ENCODE data around the gene KCNK13. TPM values are rescaled to one million over a fixed set of nuclear protein-coding genes. Genes with fewer than 3 reads are reported as not detected.
"Not testable (repeated sequence)": the region's sequence is repeated elsewhere in the genome, so short reads cannot be mapped to it uniquely, and the experiment has no call there.

KCNK13 gene
- total RNA-seq, 1 donor from 2014 or later: not detected

GRCh38 chr14:90213099-90213748 lies 151.4 kb downstream of the KCNK13 start:
- TF ChIP-seq, protein P1, sequence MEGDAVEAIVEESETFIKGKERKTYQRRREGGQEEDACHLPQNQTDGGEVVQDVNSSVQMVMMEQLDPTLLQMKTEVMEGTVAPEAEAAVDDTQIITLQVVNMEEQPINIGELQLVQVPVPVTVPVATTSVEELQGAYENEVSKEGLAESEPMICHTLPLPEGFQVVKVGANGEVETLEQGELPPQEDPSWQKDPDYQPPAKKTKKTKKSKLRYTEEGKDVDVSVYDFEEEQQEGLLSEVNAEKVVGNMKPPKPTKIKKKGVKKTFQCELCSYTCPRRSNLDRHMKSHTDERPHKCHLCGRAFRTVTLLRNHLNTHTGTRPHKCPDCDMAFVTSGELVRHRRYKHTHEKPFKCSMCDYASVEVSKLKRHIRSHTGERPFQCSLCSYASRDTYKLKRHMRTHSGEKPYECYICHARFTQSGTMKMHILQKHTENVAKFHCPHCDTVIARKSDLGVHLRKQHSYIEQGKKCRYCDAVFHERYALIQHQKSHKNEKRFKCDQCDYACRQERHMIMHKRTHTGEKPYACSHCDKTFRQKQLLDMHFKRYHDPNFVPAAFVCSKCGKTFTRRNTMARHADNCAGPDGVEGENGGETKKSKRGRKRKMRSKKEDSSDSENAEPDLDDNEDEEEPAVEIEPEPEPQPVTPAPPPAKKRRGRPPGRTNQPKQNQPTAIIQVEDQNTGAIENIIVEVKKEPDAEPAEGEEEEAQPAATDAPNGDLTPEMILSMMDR (IDR thresholded peaks at IDR 0.05; ENCODE audit: unreplicated experiment): no peak
- H3K4me1 Mint-ChIP-seq: no peaks in the 10 kb centered on the region
- DNase-seq (ENCODE audit: low spot score in 2 of 2, unreplicated experiment in 2 of 2): no peak

DNA sequence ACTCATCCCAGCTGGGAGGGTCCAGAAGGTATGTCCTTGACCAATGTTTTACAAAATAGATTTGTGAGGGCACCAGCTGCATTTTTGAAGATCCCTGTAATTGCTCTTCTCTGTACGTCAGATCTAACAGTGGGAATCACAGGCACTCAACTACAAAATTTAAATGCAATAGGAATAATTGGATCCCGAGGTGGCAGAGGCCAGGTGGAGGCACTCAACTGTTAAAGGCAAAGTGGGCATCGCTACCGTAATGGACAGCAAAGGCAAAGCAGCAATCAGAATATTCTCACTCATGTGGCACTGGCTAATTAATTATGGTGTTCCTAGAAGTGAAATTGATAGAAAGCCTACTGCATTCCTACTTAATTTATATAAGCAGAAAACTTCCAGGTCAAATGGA lies 166.7 kb downstream of the KCNK13 start:
- Mint-ChIP-seq H3K36me3 (no peaks in the 10 kb centered on the region), H3K4me3 (no peak overlapping the region), H3K27me3 (ENCODE audit: low read depth) (peaks cover 22% of the 10 kb centered on the region), H3K9me3 (peaks cover 15% of the 10 kb centered on the region), H3K27ac (no peak overlapping the region), H3K4me1 (no peaks in the 10 kb centered on the region)
- TF ChIP-seq, protein P1 (IDR thresholded peaks at IDR 0.05; ENCODE audit: unreplicated experiment): no peak
- DNase-seq (ENCODE audit: low spot score in 2 of 2, unreplicated experiment in 2 of 2): no peak

More at GRCh38 chr14:90213099-90213748, 151.4 kb downstream of the KCNK13 start:
- Mint-ChIP-seq H3K36me3 (no peaks in the 10 kb centered on the region), H3K27me3 (ENCODE audit: low read depth) (peaks cover 15% of the 10 kb centered on the region), H3K27ac (no peak overlapping the region), H3K9me3 (peaks cover 17% of the 10 kb centered on the region), H3K4me3 (no peak overlapping the region)

DNA sequence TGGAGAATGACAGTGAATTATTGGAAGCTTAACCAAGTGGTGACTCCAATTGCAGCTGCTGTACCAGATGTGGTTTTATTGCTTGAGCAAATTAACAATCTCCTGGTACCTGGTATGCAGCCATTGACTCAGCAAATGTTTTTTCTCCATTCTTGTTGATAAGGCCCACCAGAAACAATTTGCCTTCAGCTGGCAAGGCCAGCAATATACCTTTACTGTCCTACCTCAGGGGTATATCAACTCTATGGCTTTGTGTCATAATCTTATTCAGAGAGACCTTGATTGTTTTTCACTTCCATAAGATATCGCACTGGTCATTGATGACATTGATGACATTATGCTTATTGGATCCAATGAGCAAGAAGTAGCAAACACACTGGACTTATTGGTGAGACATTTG lies 168.1 kb downstream of the KCNK13 start:
- not testable (repeated sequence) for H3K4me3 Mint-ChIP-seq; DNase-seq (ENCODE audit: low spot score in 2 of 2, unreplicated experiment in 2 of 2); H3K9me3 Mint-ChIP-seq; H3K36me3 Mint-ChIP-seq; H3K27ac Mint-ChIP-seq; H3K4me1 Mint-ChIP-seq
- H3K27me3 Mint-ChIP-seq (ENCODE audit: low read depth): peaks cover 27% of the 10 kb centered on the region

Other genes starting within 250 kb of the KCNK13 start
- gene EFCAB11, start 107.3 kb upstream of the KCNK13 start, total RNA-seq: 9.9 to 14.1 TPM (median 12.2 TPM) in 3 replicates
- gene TDP1, start 106.1 kb upstream of the KCNK13 start, total RNA-seq: 30.6 to 34.9 TPM (median 30.8 TPM) in 3 replicates
- gene PSMC1, start 194.6 kb downstream of the KCNK13 start, total RNA-seq: 84.5 to 94.3 TPM (median 84.5 TPM) in 3 replicates

All from mesothelial cell of epicardium (in vitro differentiated cells).